Keratinocyte (primary cell): ENCODE data around the gene ZNF107.

ENCODE experiments used
- CTCF ChIP-seq, 3 experiments: IDR thresholded peaks in 1 of 3; conservative IDR thresholded peaks in 1 of 3; optimal IDR thresholded peaks in 1 of 3; 2 replicates in 2 of 3; 3 replicates in 1 of 3; pipeline versions ENCODE3 to v1.5.1; 2011; ENCODE audit warnings: low read length in 3 of 3, mild to moderate bottlenecking in 3 of 3, moderate library complexity in 2 of 3, control low read depth in 1 of 3, inconsistent platforms in 1 of 3; ENCODE audit not compliant: insufficient read depth in 2 of 3; ENCODE audit errors: extremely low read depth in 1 of 3
- EZH2 ChIP-seq: IDR thresholded peaks from one replicate; pipeline ENCODE4 v1.6.1; 2012; ENCODE audit warnings: inconsistent platforms, mild to moderate bottlenecking, low read length, moderate library complexity

DNA sequence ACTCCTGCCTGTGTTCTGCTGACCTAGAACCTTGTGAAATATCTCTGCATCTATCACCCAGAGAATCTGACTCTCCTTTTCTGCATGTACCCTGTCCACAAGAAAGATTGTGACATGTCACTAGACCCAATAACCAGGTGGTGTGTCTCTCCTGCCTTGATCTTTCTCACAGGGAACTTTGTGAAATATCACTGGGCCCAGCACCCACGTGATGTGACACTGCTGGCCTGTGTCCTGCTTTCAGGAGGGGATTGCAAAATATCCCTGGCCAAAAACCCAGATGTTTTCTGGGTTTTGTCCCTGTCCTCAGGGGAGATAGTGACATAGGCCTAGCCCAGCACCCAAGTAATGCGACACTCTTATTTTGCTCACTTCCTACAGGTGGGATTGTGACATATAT, 10.1 kb upstream of the ZNF107 start:
- TF ChIP-seq EZH2, result no peak
- no peak for TF ChIP-seq CTCF (optimal IDR thresholded peaks at IDR 0.05 in 1 of 3, IDR thresholded peaks at IDR 0.05 in 1 of 3, conservative IDR thresholded peaks at IDR 0.05 in 1 of 3; ENCODE audit: extremely low read depth in 1 of 3, insufficient read depth in 2 of 3, low read length in 3 of 3)
